NAMALWA (cell line): Measurements from ENCODE around the gene LIPT2.

Experiments used
- DNase-seq: peaks from one replicate; pipeline ENCODE4 v3.0.0-alpha.2; 2015; ENCODE audit warnings: low spot score

Gene LIPT2

DNA sequence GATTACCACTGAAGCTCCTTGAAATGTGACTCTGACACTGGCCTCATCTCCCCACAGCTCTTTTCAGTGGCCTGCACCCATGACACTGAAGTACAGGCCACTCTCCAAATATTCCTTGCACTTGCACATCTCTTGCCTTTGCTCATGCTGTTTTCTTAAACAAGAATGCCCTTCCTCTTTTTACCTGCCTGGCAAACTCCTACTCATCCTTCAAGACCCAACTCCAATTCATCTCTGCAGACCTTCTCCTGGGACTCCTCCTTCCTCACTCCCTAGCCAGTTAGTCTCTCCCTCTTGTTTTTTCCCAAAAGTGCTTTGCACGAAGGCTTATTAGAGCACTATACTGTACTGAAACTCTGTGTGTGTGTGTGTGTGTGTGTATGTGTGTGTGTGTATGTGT lies 28.8 kb downstream of the LIPT2 start:
- DNase-seq = no peak

GRCh38 chr11:74463216-74463615 lies 30.3 kb downstream of the LIPT2 start:
- no peak for DNase-seq

DNA sequence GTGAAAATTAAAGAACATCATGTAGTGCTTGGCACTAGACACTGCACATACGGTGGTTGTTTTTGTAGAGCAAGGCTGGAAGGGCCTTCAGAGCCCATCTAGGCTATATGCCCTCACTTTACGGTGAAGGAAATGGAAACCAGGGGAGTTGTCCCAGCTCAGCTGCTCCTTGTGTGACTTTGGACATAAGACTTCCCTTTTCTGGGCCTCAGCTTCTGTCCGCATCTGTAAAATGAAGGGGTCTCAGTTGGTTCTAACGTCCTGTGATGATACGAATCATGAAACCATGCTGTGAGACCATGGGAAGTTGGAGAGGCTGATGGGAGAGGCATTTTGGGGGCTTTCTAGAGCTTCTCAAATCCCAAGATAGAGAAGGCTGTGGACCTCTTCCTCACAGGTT lies 30.9 kb downstream of the LIPT2 start:
- DNase-seq = no peak

GRCh38 chr11:74462009-74462408 lies 31.5 kb downstream of the LIPT2 start:
- DNase-seq = no peak

GRCh38 chr11:74460481-74461154 lies 32.9 kb downstream of the LIPT2 start:
- DNase-seq = no peak

DNA sequence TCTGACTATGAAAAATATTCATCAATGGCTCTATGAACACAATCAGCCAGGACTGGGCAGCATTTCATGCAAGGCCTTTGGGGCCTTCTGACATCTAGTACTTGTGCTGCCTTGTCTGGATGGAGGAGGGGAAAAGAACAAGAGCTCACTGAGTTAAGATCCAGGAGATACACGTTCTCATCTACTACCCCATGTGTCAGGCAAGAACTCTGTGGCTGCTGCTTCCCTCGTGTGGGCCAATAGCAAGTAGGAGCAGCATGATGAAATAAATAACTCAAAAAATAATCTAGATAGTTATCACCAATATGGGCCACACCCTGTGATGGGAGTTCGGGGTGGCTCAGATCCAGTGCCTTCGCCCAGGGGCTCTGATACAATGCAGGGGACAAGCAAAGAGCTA lies 33.5 kb downstream of the LIPT2 start:
- DNase-seq = no peak

GRCh38 chr11:74459584-74459983 lies 33.9 kb downstream of the LIPT2 start:
- DNase-seq = no peak

- no peak for DNase-seq
Measured at GRCh38 chr11:74457356-74457755, 36.2 kb downstream of the LIPT2 start.

DNA sequence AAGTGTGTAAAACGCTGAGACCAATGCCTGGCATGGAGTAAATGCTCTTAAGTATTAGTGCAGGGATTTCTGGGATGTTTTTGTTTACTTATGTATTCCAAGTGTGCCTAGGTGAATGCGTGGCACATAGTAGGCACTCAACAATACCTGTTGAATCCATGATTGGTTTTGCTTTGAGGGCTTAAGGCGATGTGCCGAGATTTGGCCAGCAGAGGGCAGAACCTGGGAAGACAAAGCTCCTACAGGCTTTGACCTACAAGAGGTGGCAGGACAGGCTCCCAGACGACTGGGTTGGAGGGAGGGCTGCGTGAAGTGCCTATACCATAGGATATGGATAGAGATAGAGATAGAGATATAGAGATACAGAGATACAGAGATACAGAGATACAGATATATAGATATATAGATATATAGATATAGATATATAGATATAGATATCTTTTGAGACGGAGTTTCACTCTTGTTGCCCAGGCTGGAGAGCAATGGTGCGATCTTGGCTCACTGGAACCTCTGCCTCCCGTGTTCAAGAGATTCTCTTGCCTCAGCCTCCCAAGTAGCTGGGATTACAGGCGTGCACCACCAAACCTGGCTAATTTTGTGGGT lies 40.0 kb downstream of the LIPT2 start:
- DNase-seq = peak; percentile 76

DNA sequence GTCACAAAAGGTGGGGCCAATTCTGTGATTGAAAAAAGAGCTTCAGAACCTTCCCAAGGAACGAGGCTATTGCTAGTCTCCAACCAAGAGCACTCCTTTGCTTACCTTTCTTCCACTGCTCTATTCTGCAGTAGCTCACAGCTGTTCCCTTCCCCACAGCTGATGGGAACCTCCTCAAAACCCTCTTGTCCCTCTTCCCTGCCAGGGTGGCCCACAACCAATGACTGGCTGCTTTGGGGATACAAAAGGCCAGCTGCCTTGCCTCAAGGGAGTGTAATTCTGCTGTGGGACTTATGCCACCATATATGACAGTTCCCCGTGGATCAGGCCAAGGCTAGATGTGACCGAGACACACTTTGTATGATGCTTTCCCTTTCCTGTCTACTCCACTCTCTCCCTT lies 41.2 kb downstream of the LIPT2 start:
- no peak for DNase-seq

DNA sequence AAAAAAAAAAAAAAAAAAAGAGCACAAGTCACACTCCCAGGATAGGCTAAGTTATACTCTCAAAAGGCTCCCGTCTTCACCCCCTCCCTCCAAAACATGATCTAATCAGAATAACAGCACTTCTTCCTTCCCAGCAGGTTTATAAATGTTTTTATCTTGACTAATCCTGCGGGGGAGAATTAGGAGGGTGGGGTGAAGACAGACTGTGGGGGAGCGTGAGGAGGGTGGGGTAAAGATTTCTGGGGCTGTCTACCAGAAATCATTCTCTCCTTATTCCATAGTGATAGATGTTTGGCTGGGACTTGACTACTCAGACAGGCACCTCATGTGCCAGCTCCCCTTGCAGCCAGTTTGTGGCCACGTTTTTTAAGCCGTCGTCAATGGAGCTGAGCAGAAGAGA lies 43.2 kb downstream of the LIPT2 start:
- no peak for DNase-seq

DNA sequence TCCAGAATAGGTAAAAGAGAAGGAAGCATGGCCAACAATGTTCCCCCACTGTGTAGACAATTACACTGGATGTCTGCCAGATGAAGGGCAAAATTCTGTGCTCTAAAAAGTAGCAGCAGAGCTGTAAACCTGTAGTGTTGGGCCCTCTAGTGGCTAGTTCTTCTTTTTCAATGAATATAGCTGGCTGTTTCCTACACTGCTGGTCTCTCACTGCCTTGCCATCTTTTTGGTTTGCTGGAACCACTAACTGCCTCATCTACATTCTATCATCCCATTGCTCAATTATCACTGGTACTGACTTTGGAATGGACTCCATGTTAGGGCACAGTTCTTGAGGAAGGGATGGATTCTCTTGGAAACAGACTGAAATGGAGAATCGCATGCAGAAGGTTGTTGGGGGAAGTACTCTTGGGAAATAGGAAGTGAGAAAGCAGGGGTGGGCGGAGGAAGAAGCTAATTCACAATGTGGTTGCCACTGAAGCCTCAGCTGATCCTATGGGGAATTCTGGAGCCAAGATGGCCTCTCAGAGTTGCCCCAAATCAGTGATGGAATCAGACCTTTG lies 44.1 kb downstream of the LIPT2 start:
- peak; percentile 89 for DNase-seq

- no peak for DNase-seq
Measured at GRCh38 chr11:74447720-74448119, 45.8 kb downstream of the LIPT2 start.

GRCh38 chr11:74446532-74446938 lies 47.0 kb downstream of the LIPT2 start:
- DNase-seq = no peak

DNA sequence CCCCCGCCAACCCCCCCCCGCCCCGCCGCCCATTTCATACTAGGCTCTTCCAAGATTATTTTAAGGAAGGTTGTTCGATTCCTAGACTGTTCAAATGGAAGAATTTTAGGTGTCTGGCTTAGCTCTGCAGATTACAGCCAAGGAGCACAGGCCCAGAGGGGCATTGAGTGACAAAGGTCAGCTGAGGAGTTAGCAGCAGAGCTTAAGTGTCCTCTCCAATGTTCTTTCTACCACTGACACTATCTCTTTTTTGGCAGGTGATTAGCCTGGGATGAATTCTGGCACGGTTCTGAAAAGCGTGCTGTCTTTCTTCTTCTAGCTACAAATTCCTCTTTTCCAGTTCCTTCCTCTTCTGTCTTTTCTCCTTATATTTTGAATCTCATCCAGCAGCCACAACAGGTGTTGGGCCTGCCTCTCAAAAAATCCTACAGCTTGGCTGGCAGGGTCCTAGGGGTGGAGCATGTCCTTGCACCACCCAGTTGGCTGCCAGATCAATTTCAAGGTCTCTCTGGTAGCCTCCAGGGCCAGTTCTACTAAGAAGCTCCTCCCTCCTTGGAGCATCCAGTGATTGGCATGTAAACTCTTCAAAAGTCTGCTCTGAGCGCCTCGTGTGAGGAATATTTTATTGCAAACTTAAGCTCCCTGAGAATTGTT lies 49.2 kb downstream of the LIPT2 start:
- DNase-seq = no peak

DNA sequence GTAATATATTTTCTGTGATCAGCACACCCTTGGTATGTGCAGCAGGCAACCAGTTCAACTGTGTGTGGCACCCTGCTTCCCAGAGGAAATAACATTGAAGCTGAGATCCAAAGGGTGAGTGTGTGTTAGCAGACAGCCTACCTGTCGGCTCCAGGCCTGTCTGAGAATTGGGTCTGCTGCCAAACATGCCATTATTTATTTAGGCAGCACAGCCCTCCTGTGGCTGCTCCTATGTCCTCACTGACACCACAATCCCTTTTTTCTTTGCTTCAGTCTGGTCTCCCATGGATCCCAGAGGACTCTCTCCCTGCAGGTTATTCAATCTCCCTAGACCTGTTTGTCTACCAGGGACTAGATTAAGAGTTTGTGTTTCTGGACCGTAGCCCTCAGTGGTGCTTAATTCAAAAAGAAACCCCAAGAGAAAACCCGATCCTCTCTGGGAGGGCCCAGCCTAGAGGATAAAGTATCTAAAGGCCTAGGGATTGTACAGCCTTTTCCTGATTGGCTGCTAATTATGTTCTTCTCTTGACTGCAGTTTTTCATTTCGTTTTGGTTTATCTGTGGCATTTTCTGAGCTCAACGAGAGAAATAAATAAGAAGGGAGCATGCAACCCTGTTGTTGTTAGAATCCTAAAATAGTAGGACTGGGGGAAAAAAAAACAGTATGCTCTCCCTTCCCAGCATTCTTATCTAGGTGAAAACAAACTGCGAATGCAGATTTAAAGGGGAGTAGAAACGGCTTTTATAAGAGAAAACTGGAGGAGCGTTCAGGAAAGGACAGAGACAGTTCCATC lies 50.3 kb downstream of the LIPT2 start:
- DNase-seq = no peak

DNA sequence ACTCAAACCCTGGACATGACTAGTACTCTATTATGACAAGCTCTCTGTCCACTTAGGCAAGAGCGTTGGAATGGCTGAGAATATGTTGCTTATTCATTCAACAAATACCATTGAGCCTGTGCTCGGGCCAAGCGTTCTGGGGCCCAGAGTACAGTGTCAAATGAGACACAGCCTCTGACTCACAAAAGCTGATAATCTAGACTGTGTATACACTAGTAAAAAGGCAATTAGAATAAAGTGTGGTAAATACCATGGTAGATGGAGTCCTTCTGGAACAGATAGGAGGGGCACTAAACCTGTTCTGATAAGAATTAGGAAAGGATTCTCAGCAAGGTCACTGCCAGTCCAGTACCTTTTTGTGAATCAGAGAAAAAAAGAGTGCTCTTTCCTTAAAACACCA lies 50.9 kb downstream of the LIPT2 start:
- DNase-seq = no peak
